ENCODE data around the gene OSBPL3.

OSBPL3 gene

DNA sequence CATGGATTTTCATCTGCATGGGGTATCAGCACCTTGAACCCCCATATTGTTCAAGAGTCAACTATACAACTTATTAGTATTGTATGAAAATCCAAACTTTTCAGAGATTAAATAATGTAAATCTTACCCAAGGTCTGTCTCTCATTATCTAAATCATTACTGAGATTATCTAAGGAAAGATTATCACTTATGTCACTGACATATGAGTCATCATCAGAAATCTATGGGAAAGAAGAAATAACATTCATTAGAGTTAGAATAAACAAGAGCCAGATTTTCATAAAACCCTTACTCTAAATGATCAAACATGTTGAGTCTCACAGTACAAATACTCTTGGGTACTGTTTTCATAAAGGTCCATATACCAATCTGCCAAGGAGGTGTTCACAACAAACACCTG, 139.4 kb downstream of the OSBPL3 start:
- Histone ChIP-seq H3K9me3 (ENCODE audit: control insufficient read depth, low read length) (no peaks in the 10 kb centered on the region), H3K4me1 (ENCODE audit: control insufficient read depth, insufficient read depth, low read length) (no peaks in the 10 kb centered on the region), H3K27me3 (ENCODE audit: control insufficient read depth, insufficient read depth, low read length) (no peaks in the 10 kb centered on the region), H3K4me3 (ENCODE audit: low read length) (no peak overlapping the region), H3K36me3 (ENCODE audit: control insufficient read depth, insufficient read depth, low read length) (no peaks in the 10 kb centered on the region), H3K9ac (ENCODE audit: low read length) (no peak overlapping the region)

DNA sequence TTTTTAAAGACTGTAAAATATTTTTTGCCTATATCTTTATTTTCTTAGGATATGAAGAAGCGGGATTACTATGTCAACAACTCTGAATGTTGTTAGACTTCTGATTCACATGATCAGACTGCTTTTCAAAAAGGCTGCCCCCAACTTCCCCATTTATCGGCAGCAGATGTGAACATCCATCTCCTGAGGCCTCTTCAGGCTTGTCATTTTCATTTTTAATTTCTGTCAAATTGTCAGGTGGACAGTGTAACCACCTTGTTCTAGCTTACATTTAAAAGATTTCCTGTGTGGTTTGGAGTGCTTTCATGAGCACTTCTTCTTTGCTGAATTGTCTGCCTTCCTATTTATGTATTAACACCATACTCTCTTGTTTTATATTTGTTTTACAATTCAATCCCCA, 143.9 kb downstream of the OSBPL3 start:
- no peak overlapping the region for H3K9ac ChIP-seq (ENCODE audit: low read length)
- no peaks in the 10 kb centered on the region for H3K36me3 ChIP-seq (ENCODE audit: control insufficient read depth, insufficient read depth, low read length)
- no peaks in the 10 kb centered on the region for H3K9me3 ChIP-seq (ENCODE audit: control insufficient read depth, low read length)
- H3K4me3 ChIP-seq (ENCODE audit: low read length): no peak overlapping the region
- H3K27me3 ChIP-seq (ENCODE audit: control insufficient read depth, insufficient read depth, low read length): no peaks in the 10 kb centered on the region
- H3K4me1 ChIP-seq (ENCODE audit: control insufficient read depth, insufficient read depth, low read length): no peaks in the 10 kb centered on the region

DNA sequence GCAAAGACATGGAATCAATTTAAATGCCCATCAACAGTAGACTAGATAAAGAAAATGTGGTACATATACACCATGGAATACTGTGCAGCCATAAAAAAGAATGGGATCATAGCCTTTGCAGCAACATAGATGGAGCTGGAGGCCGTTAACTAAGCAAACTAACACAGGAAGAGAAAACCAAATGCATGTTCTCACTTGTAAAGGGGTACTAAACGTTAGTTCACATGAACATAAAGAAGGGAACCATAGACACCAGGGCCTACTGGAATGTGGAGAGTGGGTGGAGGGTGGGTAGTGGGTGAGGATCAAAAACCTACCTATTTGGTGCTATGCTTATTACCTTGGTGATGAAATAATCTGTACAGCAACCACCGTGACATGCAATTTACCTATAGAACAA, 144.3 kb downstream of the OSBPL3 start:
- H3K4me3 ChIP-seq (ENCODE audit: low read length): no peak overlapping the region
- H3K9me3 ChIP-seq (ENCODE audit: control insufficient read depth, low read length): no peaks in the 10 kb centered on the region
- H3K36me3 ChIP-seq (ENCODE audit: control insufficient read depth, insufficient read depth, low read length): no peaks in the 10 kb centered on the region
- no peaks in the 10 kb centered on the region for H3K27me3 ChIP-seq (ENCODE audit: control insufficient read depth, insufficient read depth, low read length)
- H3K4me1 ChIP-seq (ENCODE audit: control insufficient read depth, insufficient read depth, low read length): no peaks in the 10 kb centered on the region
- no peak overlapping the region for H3K9ac ChIP-seq (ENCODE audit: low read length)

DNA sequence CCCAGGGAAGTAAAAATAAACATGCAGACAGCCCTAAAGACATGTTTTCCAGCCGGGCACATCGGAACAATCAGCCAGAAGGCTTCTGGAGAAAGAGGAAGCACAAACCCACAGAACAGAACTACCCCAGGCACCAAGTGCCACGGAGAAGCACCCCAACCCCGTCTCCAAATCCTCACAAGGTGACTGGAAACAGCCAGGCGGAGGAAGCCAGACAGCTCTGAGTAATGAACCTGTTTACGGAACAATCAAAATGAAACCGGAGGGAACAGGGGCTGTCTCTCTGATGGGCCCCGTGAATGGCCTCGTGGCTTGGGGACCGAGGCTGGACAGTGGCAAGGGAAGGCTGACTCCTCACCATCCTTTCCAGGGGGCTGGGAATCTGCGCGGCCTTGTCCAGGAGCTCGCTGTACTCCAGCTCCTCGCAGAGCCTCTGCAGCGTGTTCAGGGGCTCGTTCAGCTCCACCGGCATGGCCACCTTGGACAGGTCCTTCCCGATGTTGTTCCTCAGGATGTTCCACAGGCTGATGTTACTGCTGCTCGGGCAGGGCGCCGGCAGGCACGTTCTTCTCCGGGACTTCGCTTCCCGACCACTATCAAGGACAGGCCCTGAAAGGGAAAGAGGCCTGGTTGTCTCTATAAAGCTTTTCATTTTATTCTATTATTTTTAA, 145.7 kb downstream of the OSBPL3 start:
- Histone ChIP-seq H3K36me3 (ENCODE audit: control insufficient read depth, insufficient read depth, low read length) (no peaks in the 10 kb centered on the region), H3K4me1 (ENCODE audit: control insufficient read depth, insufficient read depth, low read length) (peaks cover 9% of the 10 kb centered on the region), H3K4me3 (ENCODE audit: low read length) (no peak overlapping the region), H3K27me3 (ENCODE audit: control insufficient read depth, insufficient read depth, low read length) (no peaks in the 10 kb centered on the region), H3K9me3 (ENCODE audit: control insufficient read depth, low read length) (no peaks in the 10 kb centered on the region), H3K9ac (ENCODE audit: low read length) (no peak overlapping the region)

DNA sequence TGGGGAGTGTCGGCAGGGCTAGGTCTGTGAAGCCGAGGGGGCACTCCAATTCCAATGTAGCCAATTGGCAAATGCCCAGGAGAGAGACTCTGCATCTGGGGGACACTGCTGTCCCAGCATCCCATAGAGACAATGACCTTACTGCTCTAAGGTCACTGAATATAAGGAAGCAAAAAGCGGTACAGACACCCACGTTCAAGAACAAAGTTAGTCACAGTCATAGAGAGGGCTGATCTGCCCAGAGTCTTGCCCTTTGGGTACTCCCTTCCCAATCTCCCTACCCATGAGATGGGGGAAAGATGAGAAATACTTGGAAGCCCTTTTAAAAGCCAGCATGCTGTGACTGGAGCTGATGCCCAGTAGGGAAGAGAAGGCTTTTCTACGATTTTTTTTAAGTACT, 146.4 kb downstream of the OSBPL3 start:
- Histone ChIP-seq H3K4me1 (ENCODE audit: control insufficient read depth, insufficient read depth, low read length) (peaks cover 16% of the 10 kb centered on the region), H3K4me3 (ENCODE audit: low read length) (no peak overlapping the region), H3K36me3 (ENCODE audit: control insufficient read depth, insufficient read depth, low read length) (no peaks in the 10 kb centered on the region), H3K27me3 (ENCODE audit: control insufficient read depth, insufficient read depth, low read length) (no peaks in the 10 kb centered on the region), H3K9ac (ENCODE audit: low read length) (no peak overlapping the region), H3K9me3 (ENCODE audit: control insufficient read depth, low read length) (no peaks in the 10 kb centered on the region)

DNA sequence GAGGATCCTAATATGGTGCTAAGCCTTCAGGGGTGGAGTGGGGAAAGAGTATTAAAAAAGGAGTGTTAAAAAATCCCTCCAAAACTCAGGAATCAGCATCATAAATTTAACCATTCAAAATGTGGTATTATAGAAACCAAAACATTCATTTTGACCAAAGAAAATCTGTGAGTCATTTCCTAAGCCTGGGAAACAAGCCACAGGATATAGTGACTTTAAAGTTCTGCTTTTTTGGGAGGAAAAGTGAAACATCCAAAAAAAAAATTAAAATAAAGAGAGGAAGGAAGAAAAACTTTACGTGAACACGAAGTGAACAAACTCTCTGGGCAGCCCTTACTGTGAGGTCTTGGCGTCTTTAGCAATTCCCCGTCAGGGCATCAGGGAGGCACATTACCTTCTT, 148.7 kb downstream of the OSBPL3 start:
- Histone ChIP-seq H3K27me3 (ENCODE audit: control insufficient read depth, insufficient read depth, low read length) (no peaks in the 10 kb centered on the region), H3K4me3 (ENCODE audit: low read length) (no peak overlapping the region), H3K36me3 (ENCODE audit: control insufficient read depth, insufficient read depth, low read length) (no peaks in the 10 kb centered on the region), H3K4me1 (ENCODE audit: control insufficient read depth, insufficient read depth, low read length) (peaks cover 34% of the 10 kb centered on the region), H3K9ac (ENCODE audit: low read length) (no peak overlapping the region), H3K9me3 (ENCODE audit: control insufficient read depth, low read length) (no peaks in the 10 kb centered on the region)

DNA sequence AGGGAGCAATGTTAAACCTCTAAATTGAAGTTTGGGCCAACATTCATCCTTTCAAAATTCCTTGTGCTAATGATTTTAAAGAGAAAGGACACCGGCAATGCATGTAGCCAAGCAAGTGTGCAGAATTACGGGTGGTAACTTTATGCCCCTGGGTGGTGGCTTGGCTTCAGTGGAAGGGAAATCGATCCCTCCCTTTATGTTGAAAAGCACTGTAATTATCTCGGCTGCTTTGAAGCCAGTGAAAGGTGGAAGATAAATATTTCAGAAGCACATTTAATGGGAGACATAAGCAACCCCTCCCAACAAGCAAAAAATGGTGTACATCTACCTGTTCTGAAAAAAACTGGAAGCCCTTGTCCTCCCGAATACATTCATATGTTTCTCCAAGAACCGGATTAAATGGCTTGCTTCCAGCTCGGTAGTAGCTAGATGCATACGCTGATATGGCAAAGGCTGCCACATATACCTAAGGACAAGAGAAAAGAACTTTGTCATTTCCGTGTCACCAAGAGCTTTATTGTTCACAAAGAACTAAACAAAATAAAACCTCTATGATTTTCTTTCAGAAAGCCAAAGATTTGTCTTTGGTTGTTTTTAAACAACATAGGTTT, 149.4 kb downstream of the OSBPL3 start:
- Histone ChIP-seq H3K9me3 (ENCODE audit: control insufficient read depth, low read length) (no peaks in the 10 kb centered on the region), H3K4me3 (ENCODE audit: low read length) (no peak overlapping the region), H3K27me3 (ENCODE audit: control insufficient read depth, insufficient read depth, low read length) (no peaks in the 10 kb centered on the region), H3K9ac (ENCODE audit: low read length) (no peak overlapping the region), H3K4me1 (ENCODE audit: control insufficient read depth, insufficient read depth, low read length) (peaks cover 39% of the 10 kb centered on the region), H3K36me3 (ENCODE audit: control insufficient read depth, insufficient read depth, low read length) (no peaks in the 10 kb centered on the region)

DNA sequence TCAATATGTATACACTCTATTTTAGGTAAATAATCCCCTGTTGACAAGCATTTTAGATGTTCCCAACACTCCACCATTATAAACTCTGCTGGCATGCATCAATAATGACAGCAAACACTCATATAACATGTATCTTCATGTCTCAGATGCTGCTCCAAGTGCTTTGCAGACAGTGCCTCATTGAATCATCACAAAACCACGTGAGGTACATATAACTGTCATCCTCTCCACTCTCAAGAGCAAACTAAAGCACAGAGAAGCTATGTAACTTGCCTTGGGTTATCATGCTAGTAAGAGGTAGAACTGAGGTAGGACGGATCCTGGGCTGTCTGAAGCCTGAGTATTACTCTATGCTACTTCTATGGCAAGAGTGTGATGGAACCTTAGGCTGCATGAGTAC, 150.2 kb downstream of the OSBPL3 start:
- H3K9ac ChIP-seq (ENCODE audit: low read length): no peak overlapping the region
- no peaks in the 10 kb centered on the region for H3K27me3 ChIP-seq (ENCODE audit: control insufficient read depth, insufficient read depth, low read length)
- no peaks in the 10 kb centered on the region for H3K9me3 ChIP-seq (ENCODE audit: control insufficient read depth, low read length)
- H3K36me3 ChIP-seq (ENCODE audit: control insufficient read depth, insufficient read depth, low read length): no peaks in the 10 kb centered on the region
- peaks cover 46% of the 10 kb centered on the region for H3K4me1 ChIP-seq (ENCODE audit: control insufficient read depth, insufficient read depth, low read length)
- no peak overlapping the region for H3K4me3 ChIP-seq (ENCODE audit: low read length)

DNA sequence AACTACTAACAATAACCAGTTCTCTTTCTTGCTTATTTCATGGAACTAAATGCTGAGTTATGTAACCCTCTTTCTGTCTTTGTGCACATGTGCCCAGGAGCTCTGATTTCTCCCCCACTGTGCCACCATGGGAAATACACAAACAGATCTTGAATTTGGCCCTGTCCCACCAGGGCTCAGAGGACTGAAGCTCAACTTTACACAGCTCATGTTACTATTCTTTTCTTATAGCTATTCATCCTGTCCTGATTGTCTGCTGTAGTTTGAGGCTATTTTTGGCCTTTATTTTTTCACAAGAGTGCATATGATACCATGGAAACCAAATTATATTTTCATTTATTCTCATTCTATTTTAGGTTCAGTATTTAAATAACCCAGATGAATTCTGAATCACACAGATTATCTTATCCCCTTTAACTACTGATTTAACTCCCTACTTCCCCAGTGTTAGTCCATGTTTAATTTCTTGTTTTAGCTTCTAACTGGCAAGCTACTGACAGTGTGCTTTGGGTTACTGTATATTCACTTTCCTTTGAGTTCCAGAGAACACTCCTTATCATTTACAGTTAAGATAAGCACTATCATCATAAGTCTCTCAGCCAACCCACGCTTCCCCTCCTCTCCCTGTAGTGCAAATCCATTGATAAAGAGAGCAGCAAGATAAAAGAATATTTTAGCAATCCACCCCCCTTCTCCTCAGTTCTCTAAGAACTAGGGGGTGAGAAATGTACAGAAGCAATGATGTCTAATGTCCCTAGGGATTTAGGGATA, 150.9 kb downstream of the OSBPL3 start:
- Histone ChIP-seq H3K27me3 (ENCODE audit: control insufficient read depth, insufficient read depth, low read length) (no peaks in the 10 kb centered on the region), H3K36me3 (ENCODE audit: control insufficient read depth, insufficient read depth, low read length) (no peaks in the 10 kb centered on the region), H3K9me3 (ENCODE audit: control insufficient read depth, low read length) (no peaks in the 10 kb centered on the region), H3K4me1 (ENCODE audit: control insufficient read depth, insufficient read depth, low read length) (peaks cover 48% of the 10 kb centered on the region), H3K4me3 (ENCODE audit: low read length) (no peak overlapping the region), H3K9ac (ENCODE audit: low read length) (no peak overlapping the region)

DNA sequence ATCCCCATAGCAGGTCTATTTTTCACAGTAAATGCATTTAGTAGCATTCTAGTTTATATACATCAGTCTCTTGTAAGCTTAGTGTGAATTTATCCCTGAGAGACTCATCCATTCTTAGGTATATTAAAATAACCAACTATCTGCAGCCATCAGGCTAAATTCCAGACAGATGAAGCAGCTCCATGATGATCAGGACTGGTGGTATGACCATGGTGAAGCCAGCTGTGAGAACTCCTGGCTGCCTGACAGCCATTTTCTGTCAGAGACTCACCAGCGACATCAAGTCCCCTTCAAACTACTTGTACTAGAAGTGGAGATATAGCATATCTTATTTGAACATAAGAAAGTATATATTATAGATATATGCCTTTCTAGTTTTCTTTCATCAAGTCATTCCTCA, 152.4 kb downstream of the OSBPL3 start:
- Histone ChIP-seq H3K9me3 (ENCODE audit: control insufficient read depth, low read length) (no peaks in the 10 kb centered on the region), H3K4me1 (ENCODE audit: control insufficient read depth, insufficient read depth, low read length) (peaks cover 48% of the 10 kb centered on the region), H3K27me3 (ENCODE audit: control insufficient read depth, insufficient read depth, low read length) (no peaks in the 10 kb centered on the region), H3K9ac (ENCODE audit: low read length) (no peak overlapping the region), H3K4me3 (ENCODE audit: low read length) (no peak overlapping the region), H3K36me3 (ENCODE audit: control insufficient read depth, insufficient read depth, low read length) (no peaks in the 10 kb centered on the region)

DNA sequence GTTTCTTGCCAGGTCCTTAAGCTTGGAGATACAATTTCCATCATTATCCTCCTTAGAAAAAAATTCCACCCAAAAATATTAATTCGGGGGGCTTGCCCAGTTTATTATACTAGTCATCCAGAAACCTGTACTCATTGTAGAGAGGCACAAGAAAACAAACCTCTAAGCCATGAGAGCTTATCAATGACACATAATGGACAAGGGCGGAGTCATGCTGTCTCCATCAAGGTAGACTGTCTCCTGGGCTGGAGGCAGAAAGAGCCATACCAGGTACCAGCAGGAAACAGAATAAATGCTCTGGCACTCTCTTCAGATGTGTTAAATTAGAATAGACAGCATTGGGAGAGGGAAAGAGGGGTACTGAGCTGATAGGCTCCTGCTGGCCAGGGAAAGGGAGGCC, 153.0 kb downstream of the OSBPL3 start:
- H3K27me3 ChIP-seq (ENCODE audit: control insufficient read depth, insufficient read depth, low read length): no peaks in the 10 kb centered on the region
- H3K9ac ChIP-seq (ENCODE audit: low read length): no peak overlapping the region
- H3K36me3 ChIP-seq (ENCODE audit: control insufficient read depth, insufficient read depth, low read length): no peaks in the 10 kb centered on the region
- H3K4me3 ChIP-seq (ENCODE audit: low read length): no peak overlapping the region
- H3K4me1 ChIP-seq (ENCODE audit: control insufficient read depth, insufficient read depth, low read length): peaks cover 48% of the 10 kb centered on the region
- no peaks in the 10 kb centered on the region for H3K9me3 ChIP-seq (ENCODE audit: control insufficient read depth, low read length)

DNA sequence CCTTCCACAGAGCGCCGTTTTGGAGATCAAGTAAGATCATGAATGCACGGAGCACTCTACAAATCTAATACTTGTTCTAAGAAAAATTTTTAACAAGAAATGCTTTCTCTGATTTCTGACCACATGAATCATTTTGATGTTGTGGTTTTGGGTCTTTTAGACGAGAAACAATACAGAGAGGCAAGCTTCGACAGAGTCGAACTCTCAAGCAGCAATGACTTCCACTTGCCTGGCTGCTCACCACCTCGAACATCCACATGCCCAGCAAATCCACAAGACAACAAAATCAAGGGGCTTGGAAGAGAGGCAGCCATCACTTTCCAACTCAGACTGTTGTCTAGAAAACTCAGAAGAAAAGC, 153.3 kb downstream of the OSBPL3 start:
- peak overlapping the region; percentile 17 for H3K4me3 ChIP-seq (ENCODE audit: low read length)
- H3K27me3 ChIP-seq (ENCODE audit: control insufficient read depth, insufficient read depth, low read length): no peaks in the 10 kb centered on the region
- H3K4me1 ChIP-seq (ENCODE audit: control insufficient read depth, insufficient read depth, low read length): peaks cover 52% of the 10 kb centered on the region
- H3K9ac ChIP-seq (ENCODE audit: low read length): no peak overlapping the region
- H3K9me3 ChIP-seq (ENCODE audit: control insufficient read depth, low read length): no peaks in the 10 kb centered on the region
- no peaks in the 10 kb centered on the region for H3K36me3 ChIP-seq (ENCODE audit: control insufficient read depth, insufficient read depth, low read length)

Measured in mucosa of stomach (tissue), 1 donor.